CD4-positive, alpha-beta T cell treated with Interferon alpha-2 for 1 hour (primary cell): ENCODE results near the gene TEC.
"Not testable (repeated sequence)": the region's sequence is repeated elsewhere in the genome, so short reads cannot be mapped to it uniquely, and the experiment has no call there.

ENCODE experiments used
- DNase-seq, 2 donors: peaks; one replicate each; pipeline ENCODE4 v3.0.0-alpha.2; 2020 to 2022

TEC gene

DNA sequence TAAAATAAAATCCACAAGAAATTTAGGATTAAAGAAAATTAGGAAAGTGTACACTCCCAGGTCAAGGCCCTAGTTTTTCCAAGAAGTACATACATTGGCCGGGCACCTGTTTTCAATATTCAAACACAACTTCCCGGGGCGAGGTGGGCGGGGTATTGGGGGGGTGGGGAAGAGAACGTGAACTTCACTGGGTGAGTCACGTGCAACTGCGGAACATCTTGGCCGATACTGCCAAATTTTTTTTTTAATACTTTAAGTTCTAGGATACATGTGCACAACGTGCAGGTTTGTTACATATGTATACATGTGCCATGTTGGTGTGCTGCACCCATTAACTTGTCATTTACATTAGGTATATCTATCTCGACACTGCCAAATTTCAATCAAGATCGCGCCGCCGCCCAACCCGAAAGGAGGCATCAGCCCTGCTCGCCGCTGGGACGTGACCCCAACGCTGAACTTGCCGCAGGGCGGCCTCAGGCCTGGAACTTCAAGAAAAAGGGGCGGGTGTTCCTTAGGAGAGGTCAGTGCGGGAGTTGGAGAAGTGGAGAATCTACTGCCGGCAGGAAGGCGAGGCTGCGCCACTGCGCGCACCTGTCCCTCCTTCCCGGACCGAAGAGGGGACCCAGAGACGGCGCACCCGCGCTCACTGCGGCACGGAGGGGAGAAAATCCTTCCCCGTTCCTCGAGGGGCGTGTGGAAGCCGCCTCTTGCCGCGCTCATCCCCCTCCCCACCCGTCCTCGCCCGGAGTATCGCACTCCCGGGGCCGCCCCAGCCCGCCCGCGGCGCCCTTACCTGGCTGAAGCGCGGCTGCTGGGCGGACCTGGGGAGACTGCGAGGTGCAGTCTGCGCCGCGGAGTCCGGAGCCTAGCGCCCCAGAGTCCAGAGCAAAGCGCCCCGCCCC is at the start of gene TEC:
TSS of gene TEC (minus strand) at position 883 of the 905 bp plus-strand sequence. CDS start 41,224 bp downstream, outside the sequence.
- DNase-seq: peak; percentile 12 to 37

DNA sequence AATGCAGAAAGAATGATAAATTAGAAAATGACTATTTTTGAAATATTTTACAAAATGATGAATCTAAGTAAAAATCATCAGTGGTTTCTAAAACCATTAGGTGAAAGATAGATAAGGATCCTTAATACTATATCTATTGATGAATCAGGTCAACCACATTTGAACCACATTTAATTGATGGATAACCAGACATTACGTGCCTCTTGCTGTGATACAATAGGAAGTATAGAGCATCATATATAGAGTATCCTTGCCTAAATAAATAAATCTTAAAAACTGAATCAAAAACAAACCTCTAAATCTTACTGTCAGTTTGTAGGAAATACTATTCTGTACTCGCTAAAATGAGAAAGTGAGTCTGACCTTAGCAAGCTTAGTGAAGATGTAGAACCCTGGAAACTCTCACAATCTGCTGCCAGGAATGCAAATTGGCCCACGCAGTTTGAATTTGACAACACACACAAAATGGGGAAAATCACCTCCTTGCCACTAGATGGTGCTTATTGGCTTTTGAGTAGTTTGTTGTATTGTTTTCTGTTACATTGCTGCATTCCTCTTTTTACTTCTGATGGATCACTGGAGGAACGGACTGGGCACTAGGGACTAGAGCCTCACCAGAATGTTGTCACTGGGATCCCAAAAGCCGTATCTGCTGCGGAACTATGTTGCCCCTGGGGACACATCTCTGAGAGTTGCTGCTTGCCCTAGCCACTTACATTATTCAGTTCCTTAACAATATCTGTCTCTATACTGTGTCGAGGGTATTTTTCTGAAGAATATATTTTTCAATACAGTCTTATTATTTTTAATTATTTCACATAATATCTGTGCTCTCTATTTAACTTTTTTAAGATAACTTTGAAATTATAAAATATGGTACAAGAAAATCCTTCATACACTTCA is 46.3 kb upstream of the TEC start:
- peak; percentile 9 to 57 for DNase-seq

DNA sequence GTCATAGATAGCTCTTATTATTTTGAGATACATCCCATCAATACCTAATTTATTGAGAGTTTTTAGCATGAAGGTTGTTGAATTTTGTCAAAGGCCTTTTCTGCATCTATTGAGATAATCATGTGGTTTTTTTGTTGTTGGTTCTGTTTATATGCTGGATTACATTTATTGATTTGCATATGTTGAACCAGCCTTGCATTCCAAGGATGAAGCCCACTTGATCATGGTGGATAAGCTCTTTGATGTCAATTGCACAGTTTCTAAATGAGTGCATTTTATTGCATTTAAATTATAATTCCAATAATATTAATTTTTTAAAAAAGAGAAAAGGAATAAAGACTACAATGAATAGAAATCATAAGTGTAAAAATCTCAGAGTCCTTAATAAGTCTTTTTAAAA is 45.1 kb upstream of the TEC start:
- not testable (repeated sequence) for DNase-seq

DNA sequence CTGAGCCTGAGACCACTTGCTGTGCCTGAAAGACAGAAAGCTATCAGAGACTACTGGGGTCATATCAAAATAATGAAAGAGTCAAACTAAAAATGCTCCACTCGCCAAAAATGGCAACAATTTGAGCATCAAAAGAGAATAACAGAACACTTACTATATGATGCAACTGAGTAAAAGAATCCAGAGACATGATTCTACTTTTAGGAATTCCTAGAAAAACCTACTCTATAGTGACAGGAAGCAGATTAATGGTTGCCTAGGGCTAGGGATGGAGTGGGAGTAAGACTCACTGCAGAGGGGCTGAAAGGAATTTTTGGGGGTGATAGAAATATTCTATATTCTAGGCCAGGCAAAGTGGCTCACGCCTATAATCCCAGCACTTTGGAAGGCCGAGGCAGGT is 42.3 kb upstream of the TEC start:
- no peak for DNase-seq

DNA sequence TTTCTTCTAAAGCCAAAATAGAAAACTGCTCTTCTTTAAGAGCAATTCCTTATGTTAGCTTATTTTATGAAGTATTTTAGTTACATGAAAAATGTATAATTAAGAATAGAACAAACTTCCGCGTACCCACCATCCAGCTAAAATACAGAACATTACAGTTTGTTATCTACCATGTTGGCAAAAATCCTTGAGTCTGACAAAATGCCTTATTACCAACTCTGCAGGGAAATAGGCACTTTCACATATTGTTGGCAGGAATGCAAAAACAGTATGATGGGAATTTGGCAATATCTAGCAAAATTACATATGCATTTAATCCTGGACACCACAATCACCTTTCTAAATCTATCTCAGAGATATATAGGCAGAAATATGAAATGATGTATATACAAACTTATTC is 39.3 kb upstream of the TEC start:
- DNase-seq: no peak

DNA sequence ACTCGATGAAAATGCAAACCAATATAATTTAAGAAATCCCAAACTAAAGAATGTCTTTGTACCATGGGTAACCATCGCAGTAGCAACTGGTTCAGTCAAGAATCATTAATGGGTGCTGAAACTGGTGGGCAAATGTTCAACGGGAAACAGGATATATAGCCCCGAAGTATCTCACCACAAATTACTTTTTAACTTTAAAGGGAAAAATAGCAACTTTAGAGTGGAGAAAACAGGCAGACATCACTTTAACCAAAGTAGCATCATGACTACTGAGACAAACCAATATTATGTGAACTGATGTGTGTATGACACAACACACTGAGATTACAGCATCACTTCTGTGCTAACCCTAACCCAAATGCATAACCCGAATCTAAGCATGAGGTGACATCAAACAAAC is 37.9 kb upstream of the TEC start:
- no peak for DNase-seq

DNA sequence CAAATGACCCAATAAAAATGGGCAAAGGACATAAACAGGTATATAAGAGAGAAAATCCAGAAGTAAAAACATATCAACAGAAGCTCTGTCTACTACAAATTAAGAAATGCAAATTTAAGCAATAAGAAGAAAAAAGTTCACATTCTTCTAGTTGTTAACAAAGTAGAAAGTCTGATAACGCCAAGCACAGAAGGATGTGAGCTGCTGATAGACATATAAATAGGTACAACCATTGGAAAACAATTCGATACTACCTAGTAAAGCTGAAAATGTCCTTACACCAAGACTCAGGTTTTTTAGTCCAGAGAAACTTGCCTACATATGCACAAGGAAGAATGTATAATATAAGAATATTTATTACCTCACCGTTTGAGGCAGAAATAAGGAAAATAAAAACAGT is 35.9 kb upstream of the TEC start:
- no peak for DNase-seq

DNA sequence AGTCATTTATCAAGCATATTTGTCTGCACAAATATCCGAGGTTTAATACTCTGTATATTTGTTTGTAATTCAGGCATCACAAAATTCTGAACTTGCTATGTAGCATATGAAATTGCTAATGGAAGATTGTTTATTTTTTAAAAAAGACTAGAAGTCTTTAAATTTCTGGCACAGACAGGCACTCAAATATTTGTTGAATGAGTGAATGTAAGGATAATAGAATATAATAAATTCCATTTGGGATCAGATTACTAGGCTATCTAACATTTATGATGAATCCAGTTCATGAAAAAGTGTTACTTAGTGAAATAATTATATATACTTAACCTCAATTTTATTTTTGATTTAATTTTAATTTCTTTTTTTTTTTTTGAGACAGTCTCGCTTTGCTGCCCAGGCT is 30.4 kb upstream of the TEC start:
- DNase-seq: no peak

DNA sequence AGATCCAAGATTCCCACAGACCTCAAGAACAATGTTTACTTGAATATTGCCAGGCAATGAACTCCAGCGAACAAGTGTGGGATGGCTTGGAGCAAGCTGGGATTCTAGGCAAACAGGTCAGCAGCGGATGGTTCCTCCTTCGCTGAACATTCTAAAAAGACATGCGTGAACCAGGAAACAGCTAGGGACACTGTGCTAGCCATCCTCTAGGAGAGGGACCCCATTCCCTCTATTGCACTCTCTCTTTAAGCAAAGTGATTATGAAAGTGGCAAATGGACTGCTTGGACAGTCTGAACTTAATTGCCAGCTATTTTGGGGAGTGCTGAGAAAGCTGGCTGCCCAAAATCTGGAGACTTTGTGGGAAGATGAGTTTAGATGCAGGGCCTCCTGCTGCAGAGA is 29.9 kb upstream of the TEC start:
- no peak for DNase-seq

DNA sequence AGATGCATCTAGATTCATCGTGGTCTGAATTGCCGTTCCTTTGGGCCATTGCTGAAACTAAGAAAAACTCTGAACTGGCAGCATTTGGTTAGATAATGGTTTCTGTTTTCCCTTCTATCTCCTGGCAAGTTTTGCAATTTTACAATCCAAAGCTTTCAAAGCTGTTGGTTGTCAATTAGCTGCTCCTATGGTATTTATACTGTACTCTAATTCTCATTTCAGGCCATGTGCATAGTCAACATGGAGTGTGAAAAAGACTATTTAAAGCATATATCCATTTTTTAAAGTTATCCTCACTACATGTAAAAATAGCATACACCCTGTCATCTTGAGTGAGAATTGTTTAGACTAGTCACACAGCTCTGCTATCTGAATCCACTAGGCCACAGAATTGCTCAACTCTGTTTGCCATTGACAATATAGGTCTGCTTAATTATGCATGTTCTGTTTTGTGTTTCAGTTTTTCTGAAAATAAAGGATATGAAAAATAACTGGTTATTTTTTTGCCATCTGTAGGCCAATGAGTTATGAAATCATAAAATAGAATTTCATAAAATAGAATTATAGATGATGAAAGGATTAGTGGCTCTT is 27.7 kb upstream of the TEC start:
- DNase-seq: no peak

DNA sequence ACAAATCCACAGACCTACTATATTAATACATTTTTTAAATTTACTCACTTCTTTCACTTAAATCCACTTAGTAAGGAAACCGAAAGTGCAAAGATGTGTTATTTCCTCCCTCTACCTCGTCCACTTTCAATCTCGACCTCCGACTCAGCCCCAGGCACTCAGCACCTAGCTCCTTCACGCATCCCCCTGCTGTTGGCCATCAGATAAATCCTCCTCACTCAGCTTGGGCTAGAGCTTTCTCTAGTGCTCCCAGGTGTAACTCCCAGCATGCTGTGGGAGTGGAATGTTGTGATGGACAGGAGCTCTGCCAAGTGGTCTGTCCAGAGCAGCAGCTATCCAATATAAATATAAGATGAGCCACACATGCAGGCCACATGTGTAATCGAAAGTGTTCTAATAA is 26.7 kb upstream of the TEC start:
- DNase-seq: peak in 1 of 2 donors; percentile 27

DNA sequence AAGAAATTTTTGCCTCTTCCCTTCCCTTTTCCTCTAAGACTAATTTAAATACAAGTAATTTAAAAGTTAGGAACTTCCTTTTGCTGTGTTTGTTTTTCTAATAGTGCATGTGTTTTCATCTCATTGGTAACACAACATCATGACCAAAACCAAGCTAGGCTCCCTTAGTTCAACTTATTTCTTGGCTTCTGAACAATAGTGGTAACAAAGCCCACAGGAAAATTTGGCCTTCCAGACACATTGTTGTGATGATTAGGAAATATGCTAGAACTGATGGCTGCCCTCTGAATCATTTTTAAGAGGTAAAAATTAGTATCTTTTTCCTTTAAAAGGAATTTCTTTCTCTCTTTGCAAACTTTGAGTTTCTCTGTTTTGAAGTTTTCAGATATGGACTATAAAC is 25.5 kb upstream of the TEC start:
- no peak for DNase-seq

DNA sequence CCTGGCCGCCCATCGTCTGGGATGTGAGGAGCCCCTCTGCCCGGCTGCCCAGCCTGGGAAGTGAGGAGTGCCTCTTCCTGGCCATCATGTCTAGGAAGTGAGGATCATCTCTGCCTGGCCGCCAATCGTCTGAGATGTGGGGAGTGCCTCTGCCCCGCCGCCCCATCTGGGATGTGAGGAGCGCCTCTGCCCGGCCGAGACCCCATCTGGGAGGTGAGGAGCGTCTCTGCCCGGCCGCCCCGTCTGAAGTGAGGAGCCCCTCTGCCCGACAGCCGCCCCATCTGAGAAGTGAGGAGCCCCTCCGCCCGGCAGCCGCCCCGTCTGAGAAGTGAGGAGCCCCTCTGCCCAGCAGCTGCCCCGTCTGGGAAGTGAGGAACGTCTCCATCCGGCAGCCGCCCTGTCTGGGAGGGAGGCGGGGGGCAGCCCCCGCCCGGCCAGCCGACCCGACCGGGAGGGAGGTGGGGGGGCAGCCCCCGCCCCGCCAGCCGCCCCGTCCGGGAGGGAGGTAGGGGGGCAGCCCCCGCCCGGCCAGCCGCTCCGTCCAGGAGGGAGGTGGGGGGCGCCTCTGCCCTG is 22.7 kb upstream of the TEC start:
- DNase-seq: not testable (repeated sequence)

DNA sequence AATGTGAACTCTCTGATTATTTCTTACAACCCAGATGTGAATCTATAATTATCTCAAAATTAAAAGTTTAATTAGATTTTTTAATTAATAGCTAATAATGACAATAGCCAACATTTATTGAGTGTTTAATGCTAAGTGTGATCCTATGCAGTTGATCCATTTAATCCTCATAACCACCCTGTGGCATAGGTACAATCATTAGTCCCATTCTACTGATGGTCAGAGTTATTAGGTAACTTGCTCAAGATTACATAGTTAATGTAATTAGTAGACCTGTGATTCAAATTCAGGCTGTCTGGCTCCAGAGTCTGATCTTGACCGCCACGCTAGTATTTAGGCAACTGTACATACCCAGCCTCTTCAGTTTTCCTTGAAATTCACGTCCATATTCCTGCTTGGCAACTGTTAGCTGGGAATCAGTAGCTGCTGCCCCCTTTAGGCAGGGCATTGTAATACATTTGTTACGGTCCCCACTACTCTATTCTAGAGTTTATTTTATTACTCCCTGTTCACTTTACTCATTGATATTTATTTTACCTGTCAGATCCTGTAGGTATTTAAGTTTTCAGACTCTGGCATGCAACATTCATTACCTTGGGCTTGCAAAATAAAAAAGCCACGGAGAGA is 20.6 kb upstream of the TEC start:
- peak in 1 of 2 donors; percentile 27 for DNase-seq

DNA sequence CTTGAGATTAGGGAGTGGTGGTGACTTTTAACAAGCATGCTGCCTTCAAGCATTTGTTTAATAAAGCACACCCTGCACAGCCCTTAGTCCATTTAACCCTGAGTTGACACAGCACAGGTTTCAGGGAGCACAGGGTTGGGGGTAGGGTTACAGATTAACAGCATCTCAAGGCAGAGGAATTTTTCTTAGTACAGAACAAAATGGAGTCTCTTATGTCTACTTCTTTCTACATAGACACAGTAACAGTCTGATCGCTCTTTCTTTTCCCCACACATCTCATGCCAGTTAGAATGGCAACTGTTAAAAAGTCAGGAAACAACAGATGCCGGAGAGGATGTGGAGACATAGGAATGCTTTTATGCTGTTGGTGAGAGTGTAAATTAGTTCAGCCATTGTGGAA is 16.4 kb upstream of the TEC start:
- DNase-seq: not testable (repeated sequence)

DNA sequence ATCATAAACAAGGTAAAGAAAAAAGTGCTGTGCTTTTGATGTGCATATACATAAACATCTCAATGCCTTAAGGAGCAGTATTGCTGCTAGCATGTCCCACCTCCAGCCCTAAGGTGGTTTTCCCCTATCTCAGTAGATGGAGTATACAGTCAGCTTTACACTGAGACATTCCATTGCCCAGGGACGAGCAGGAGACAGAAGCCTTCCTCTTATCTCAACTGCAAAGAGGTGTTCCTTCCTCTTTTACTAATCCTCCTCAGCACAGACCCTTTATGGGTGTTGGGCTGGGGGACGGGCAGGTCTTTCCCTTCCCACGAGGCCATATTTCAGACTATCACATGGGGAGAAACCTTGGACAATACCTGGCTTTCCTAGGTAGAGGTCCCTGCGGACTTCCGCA is 16.0 kb upstream of the TEC start:
- DNase-seq: not testable (repeated sequence)

DNA sequence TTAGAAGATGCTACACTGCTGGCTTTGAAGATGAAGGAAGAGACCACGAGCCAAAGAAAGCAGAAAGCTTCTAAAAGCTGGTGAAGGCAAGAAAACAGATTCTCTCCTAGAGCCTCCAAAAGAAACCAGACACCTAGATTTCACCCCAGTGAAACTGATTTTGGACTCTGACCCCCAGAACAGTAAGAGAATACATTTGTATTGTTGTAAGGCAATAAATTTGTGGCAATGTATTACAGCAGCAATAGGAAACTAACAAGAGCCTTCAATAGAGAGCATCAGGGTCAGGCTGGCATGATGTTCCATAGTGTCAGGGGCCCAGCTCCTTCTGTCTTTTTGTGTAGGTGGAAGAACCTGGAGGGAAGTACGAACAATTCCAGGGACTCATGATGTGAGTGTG is 6.0 kb upstream of the TEC start:
- DNase-seq: no peak

DNA sequence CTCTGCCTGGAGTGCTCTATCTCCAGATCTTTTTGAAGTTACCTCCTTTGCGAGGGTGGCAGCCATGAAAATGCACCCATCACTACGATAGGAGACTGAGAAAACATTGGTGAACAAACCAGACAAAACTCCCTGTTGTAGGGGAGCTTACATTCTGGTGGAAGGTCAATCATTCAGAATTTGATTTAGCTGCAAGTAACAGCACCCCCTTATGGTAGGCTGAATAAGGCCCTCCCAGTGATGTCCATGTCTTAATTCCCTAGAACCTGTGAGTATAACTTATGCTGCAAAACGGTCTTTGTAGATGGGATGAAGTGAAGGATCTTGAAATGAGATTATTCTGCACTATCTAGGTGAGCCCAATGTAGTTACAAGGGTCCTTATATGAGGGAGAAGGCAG is 5.6 kb upstream of the TEC start:
- DNase-seq: peak; percentile 12 to 43

DNA sequence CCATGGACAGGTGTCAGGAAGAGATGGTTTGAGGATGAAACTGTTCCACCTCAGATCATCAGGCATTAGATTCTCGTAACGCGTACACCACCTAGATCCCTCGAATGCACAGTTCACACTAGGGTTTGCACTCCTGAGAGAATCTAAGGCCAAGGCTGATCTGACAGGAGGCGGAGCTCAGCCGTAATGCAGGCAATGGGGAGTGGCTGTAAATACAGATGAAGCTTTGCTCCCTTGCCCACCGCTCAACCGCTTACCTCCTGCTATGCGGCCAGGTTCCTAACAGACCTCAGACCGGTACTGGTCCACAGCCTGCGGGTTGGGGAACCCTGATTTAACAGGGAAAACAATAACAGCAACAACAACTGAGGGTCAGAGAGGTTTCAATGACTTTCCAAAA is 2.0 kb upstream of the TEC start:
- DNase-seq: no peak

DNA sequence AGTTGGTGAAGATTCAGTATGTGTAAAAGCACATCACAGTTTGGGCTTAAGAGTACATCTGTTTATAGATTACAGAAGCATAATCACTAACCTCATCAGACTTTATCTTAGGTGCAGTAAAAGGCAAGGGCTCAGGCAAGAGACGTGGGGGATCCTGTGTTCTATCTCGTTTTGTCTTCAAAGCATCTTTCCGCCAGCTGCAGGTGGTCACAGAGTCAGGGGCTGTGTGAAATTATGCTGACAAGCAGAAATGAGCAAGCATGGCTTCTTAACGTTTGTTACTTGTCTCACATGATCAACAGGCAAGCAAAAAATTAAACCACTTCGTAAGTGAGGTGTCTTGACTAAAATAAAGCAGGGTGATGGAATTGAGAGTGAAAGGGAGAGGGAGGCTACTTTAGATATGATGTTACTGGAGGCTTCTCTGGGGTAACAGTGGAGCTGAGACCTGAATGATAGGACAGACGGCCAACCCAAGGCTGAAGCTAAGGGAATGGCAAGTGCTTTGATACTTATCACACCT is 1.4 kb upstream of the TEC start:
- no peak for DNase-seq

DNA sequence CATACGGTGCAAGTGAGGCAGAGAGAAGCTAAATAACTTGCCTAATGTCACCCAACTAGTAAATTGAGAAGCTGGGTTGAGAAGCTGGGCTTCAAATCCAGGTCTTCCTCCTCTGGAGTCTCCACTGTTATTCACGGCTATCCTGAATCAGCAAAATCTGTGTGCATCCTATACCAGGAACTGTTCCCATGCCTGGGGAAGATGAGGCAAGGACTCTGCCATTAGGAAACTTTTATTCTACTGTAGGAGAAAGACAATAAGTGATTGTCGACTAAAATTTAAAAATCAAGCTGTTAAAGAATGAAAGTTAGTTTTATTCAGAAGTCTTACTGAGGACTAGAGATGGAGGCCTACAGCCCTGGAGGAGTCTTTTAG is 872 bp upstream of the TEC start:
- no peak for DNase-seq

DNA sequence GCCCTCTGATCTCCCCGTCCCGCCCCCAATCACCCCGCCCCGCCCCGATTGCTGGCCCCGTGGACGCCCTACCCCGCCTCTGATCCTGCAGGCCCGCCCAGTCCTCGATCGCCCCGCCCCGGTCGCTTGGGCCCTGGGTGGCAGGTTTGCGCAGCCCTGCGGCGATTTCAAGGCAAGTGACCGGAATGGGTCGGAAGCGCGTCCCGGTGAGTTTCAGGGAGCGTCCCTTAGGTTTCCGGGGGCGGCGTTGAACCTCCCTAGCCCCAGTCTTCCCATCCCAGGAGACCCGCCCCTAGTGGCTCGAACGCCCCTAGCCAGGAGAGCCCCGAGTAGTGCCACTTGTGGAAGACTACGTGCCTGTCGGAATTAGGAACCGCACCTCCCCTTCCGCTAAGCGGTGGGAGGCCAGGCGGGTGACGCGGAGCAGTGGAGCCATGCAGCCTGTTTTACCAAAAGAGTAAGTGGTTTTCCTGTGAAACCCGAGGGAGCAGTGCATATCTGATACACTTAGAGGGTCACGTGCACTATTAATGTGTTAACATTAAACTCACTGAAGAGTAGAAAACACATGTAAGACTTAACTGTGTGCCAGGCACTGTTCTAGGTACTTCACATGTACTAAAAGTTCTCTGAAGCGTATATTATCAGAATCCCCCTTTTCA is 354 bp upstream of the TEC start:
- peak; percentile 90 for DNase-seq
